HepG2 (cell line): Measurements from ENCODE around the gene IKZF4. TPM values are rescaled to one million over a fixed set of nuclear protein-coding genes. Genes with fewer than 3 reads are reported as not detected.

Experiments used
- ARHGAP35 ChIP-seq: sonication (generic); formaldehyde crosslinking; IDR thresholded peaks from 2 replicates; pipeline ENCODE4 v1.9.0; 2022; ENCODE audit warnings: mild to moderate bottlenecking, inconsistent platforms, moderate library complexity, missing genetic modification reagents, borderline replicate concordance
- ATF1 ChIP-seq: IDR thresholded peaks from 2 replicates; pipeline ENCODE4 v1.6.1; 2016; ENCODE audit warnings: mild to moderate bottlenecking, control low read depth
- EP300 ChIP-seq, 3 experiments: sonication (generic) in 1 of 3; formaldehyde crosslinking in 1 of 3; IDR thresholded peaks; 2 replicates each; pipeline versions ENCODE4 v1.5.1 to v1.6.1; 2011 to 2020; ENCODE audit warnings: low read depth in 2 of 3, low read length in 2 of 3, borderline replicate concordance in 1 of 3, improper control_type of control experiment in 1 of 3, mild to moderate bottlenecking in 1 of 3, missing genetic modification reagents in 1 of 3, moderate library complexity in 1 of 3
- HES4 ChIP-seq: sonication (generic); formaldehyde crosslinking; IDR thresholded peaks from 2 replicates; pipeline ENCODE4 v1.9.0; 2021; ENCODE audit warnings: mild to moderate bottlenecking, missing genetic modification reagents, borderline replicate concordance
- ZMYM2 ChIP-seq: sonication (generic); formaldehyde crosslinking; IDR thresholded peaks from 2 replicates; pipeline ENCODE4 v1.8.0; 2022; ENCODE audit warnings: mild to moderate bottlenecking, missing genetic modification reagents
- ZNF441 ChIP-seq: sonication (generic); formaldehyde crosslinking; IDR thresholded peaks from 2 replicates; pipeline ENCODE4 v1.7.0; 2021; ENCODE audit warnings: missing genetic modification reagents, borderline replicate concordance
- ZNF460 ChIP-seq: sonication (generic); formaldehyde crosslinking; IDR thresholded peaks from 2 replicates; pipeline ENCODE4 v1.5.1; 2020; ENCODE audit warnings: missing genetic modification reagents, mild to moderate bottlenecking, borderline replicate concordance
- ZNF639 ChIP-seq: conservative IDR thresholded peaks from 2 replicates; pipeline ENCODE4 v1.6.1; 2018; ENCODE audit warnings: missing genetic modification reagents
- ZNF646 ChIP-seq: sonication (generic); formaldehyde crosslinking; IDR thresholded peaks from 2 replicates; pipeline ENCODE4 v1.9.0; 2021; ENCODE audit warnings: mild to moderate bottlenecking, missing genetic modification reagents
- ZNF687 ChIP-seq: sonication (generic); formaldehyde crosslinking; IDR thresholded peaks from 2 replicates; pipeline ENCODE4 v1.5.1; 2020; ENCODE audit warnings: mild to moderate bottlenecking, missing genetic modification reagents, moderate library complexity
- ZNF761 ChIP-seq: sonication (generic); formaldehyde crosslinking; conservative IDR thresholded peaks from 2 replicates; pipeline ENCODE4 v1.4.0; 2020; ENCODE audit warnings: mild to moderate bottlenecking, missing genetic modification reagents
- ZNF841 ChIP-seq: sonication (generic); formaldehyde crosslinking; IDR thresholded peaks from 2 replicates; pipeline ENCODE4 v1.8.1; 2023; ENCODE audit warnings: missing genetic modification reagents, borderline replicate concordance
- polyA plus RNA-seq, 8 experiments: library from polyadenylated mRNA; depleted of rRNA in 3 of 8; stranded (reverse) in 7 of 8; unstranded in 1 of 8; fragments of >200 nt; fragmentation: Illumina TruSeq in 4 of 8; extraction: Trizol in 4 of 8; gene quantifications; 2 replicates each; pipeline versions ENCODE4 v1.2.1 to v1.2.3, GENCODE V29; 2011 to 2016; ENCODE audit warnings: low read depth in 4 of 8, missing spikeins in 1 of 8, mixed read lengths in 1 of 8; ENCODE audit not compliant: insufficient read depth in 1 of 8
- total RNA-seq, 5 experiments: library from RNA; depleted of rRNA; stranded (reverse); fragments of >200 nt; fragmentation: Illumina TruSeq; extraction: Trizol; gene quantifications; 2 replicates each; pipeline ENCODE4 v1.2.3, GENCODE V29; 2016; ENCODE audit warnings: low read depth in 1 of 5

Gene IKZF4
- total and polyA plus RNA-seq, 2 of the 13 experiments (the other 11 are each of a cell fraction or from before 2014, with no cell fraction given): 0.58 to 2.2 TPM

GRCh38 chr12:56041552-56042429 is 20.9 kb downstream of the IKZF4 start, which contains the start of gene RPS26 (continued):
- TF ChIP-seq ZNF646 (CRISPR knock-in tag): no peak
- no peak for TF ChIP-seq ZNF441
- TF ChIP-seq ZMYM2 (CRISPR knock-in tag): no peak
- TF ChIP-seq ZNF639 (CRISPR knock-in tag): peak; percentile 94
- peak; percentile 79 for TF ChIP-seq ZNF687
- TF ChIP-seq ZNF761 (CRISPR knock-in tag): 0 out of 2 replicates have a peak, but pooled peaks have one; percentile 32
- TF ChIP-seq ATF1 (CRISPR knock-in tag): peak; percentile 89
- TF ChIP-seq ZNF841 (CRISPR knock-in tag): 0 out of 2 replicates have a peak, but pooled peaks have one; percentile 51
- peak; percentile 78; the same call in 1 of the 2 replicates for TF ChIP-seq ARHGAP35
- TF ChIP-seq HES4 (CRISPR knock-in tag): peak; percentile 46; the same call in 1 of the 2 replicates
- TF ChIP-seq EP300 (IDR thresholded peaks at IDR 0.05; ENCODE audit: low read depth in 2 of 2, low read length in 2 of 2): 0 out of 4 replicates have a peak, but pooled peaks of 1 of the 2 experiments have one; percentile 10
- peak; percentile 66 for TF ChIP-seq EP300 (CRISPR knock-in tag; IDR thresholded peaks at IDR 0.05; ENCODE audit: borderline replicate concordance)
- TF ChIP-seq ZNF460 (CRISPR knock-in tag): no peak
